Measurements from ENCODE around the gene TNP1. TPM values are rescaled to one million over a fixed set of nuclear protein-coding genes. Genes with fewer than 3 reads are reported as not detected.

The TNP1 gene
- total RNA-seq, 4 donors from 2014 or later: not detected

GRCh38 chr2:216830346-216830745 lies 29.5 kb downstream of the TNP1 start:
- TF ChIP-seq POLR2A (IDR thresholded peaks at IDR 0.05) (no peak), CTCF (IDR thresholded peaks at IDR 0.05) (no peak)
- no peaks in the 10 kb centered on the region for H3K27me3 ChIP-seq
- no peak overlapping the region for H3K27ac ChIP-seq
- no peak for DNase-seq
- no peaks in the 10 kb centered on the region for H3K36me3 ChIP-seq
- H3K4me1 ChIP-seq: no peaks in the 10 kb centered on the region
- H3K4me3 ChIP-seq: no peak overlapping the region
- intact Hi-C loops (cut with DNase I; ENCODE audit: low total_unique reads): no loop called here
- no peaks in the 10 kb centered on the region for H3K9me3 ChIP-seq

GRCh38 chr2:216829533-216829932 lies 30.3 kb downstream of the TNP1 start:
- H3K9me3 ChIP-seq: no peaks in the 10 kb centered on the region
- no peaks in the 10 kb centered on the region for H3K4me1 ChIP-seq
- peak; percentile 81 for DNase-seq
- H3K27ac ChIP-seq: peak overlapping the region in 1 of 2 donors; percentile 28
- intact Hi-C loops (cut with DNase I; ENCODE audit: low total_unique reads): no loop called here
- no peak overlapping the region for H3K4me3 ChIP-seq
- H3K27me3 ChIP-seq: no peaks in the 10 kb centered on the region
- TF ChIP-seq CTCF (IDR thresholded peaks at IDR 0.05): no peak
- TF ChIP-seq POLR2A (IDR thresholded peaks at IDR 0.05): no peak
- H3K36me3 ChIP-seq: no peaks in the 10 kb centered on the region

GRCh38 chr2:216827073-216827720 lies 32.7 kb downstream of the TNP1 start:
- intact Hi-C loops (cut with DNase I; ENCODE audit: low total_unique reads): no loop called here

GRCh38 chr2:216822470-216822869 lies 37.4 kb downstream of the TNP1 start:
- TF ChIP-seq POLR2A (IDR thresholded peaks at IDR 0.05): no peak
- no peak for TF ChIP-seq CTCF (IDR thresholded peaks at IDR 0.05)
- no peaks in the 10 kb centered on the region for H3K9me3 ChIP-seq
- H3K4me1 ChIP-seq: no peaks in the 10 kb centered on the region
- DNase-seq: no peak
- H3K27ac ChIP-seq: no peak overlapping the region
- H3K36me3 ChIP-seq: no peaks in the 10 kb centered on the region
- H3K4me3 ChIP-seq: no peak overlapping the region
- intact Hi-C loops (cut with DNase I; ENCODE audit: low total_unique reads): no loop called here
- H3K27me3 ChIP-seq: no peaks in the 10 kb centered on the region

More at GRCh38 chr2:216827073-216827720, 32.7 kb downstream of the TNP1 start:
- no peaks in the 10 kb centered on the region for H3K36me3 ChIP-seq
- no peaks in the 10 kb centered on the region for H3K9me3 ChIP-seq
- no peak overlapping the region for H3K4me3 ChIP-seq
- no peak for DNase-seq
- no peaks in the 10 kb centered on the region for H3K4me1 ChIP-seq
- H3K27me3 ChIP-seq: no peaks in the 10 kb centered on the region
- no peak overlapping the region for H3K27ac ChIP-seq
- TF ChIP-seq CTCF (IDR thresholded peaks at IDR 0.05) (no peak), POLR2A (IDR thresholded peaks at IDR 0.05) (no peak)

- H3K4me1 ChIP-seq: no peaks in the 10 kb centered on the region
- intact Hi-C loops (cut with DNase I; ENCODE audit: low total_unique reads): no loop called here
- no peak for TF ChIP-seq CTCF (IDR thresholded peaks at IDR 0.05)
- no peak for TF ChIP-seq POLR2A (IDR thresholded peaks at IDR 0.05)
- H3K9me3 ChIP-seq: no peaks in the 10 kb centered on the region
- no peak overlapping the region for H3K27ac ChIP-seq
- no peak overlapping the region for H3K4me3 ChIP-seq
- H3K27me3 ChIP-seq: no peaks in the 10 kb centered on the region
- DNase-seq: no peak
- no peaks in the 10 kb centered on the region for H3K36me3 ChIP-seq
Measured at GRCh38 chr2:216820709-216821108, 39.2 kb downstream of the TNP1 start.

Measured in uterus (tissue), 4 donors.